Ramos (cell line): Measurements from ENCODE around the gene MSRB2.

ENCODE experiments used
- in situ Hi-C: fragments of 300-500 bp; cut with MboI; formaldehyde crosslinking; loops from one replicate; pipeline ENCODE4 v1.14.3; 2022; ENCODE audit warnings: low sequenced_read_pairs; ENCODE audit not compliant: unreplicated experiment

Gene MSRB2

DNA sequence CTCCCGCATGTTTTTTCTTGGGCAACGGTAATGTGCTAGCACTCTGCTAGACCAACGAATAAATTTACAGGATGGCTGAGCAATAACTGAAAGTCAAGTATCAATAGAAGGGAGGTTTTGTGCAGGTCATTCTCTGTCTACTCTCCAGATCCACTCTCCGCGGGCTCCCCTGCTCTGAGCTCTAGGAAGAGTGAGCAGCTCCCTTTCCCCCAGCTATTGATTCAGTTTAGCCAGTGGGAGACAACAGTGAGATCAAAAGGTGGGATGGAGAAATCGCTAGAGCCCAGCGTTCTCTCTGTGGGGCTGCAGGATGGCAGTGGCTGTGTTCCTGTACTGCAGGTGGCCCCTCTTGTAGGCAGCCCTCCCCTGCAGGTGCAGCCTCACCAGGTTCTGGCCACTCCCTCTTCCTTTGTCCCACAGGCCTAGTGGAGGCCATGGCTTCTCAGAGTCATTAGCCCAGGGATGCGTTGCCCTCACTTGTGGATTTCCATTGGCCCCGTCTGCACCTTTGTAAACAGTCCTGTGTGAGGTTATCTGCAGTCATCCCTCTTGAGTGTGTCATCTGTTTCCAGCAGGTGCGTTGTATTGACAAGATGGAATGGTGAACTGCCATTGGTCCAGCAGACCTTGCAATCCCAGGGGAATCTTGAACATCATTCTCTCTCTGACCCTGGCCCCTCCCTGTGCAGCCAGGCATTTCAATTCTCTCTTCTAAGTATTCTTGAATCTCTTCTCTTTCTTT is 11.1 kb downstream of the MSRB2 start:
- in situ Hi-C loops: no loop called here

DNA sequence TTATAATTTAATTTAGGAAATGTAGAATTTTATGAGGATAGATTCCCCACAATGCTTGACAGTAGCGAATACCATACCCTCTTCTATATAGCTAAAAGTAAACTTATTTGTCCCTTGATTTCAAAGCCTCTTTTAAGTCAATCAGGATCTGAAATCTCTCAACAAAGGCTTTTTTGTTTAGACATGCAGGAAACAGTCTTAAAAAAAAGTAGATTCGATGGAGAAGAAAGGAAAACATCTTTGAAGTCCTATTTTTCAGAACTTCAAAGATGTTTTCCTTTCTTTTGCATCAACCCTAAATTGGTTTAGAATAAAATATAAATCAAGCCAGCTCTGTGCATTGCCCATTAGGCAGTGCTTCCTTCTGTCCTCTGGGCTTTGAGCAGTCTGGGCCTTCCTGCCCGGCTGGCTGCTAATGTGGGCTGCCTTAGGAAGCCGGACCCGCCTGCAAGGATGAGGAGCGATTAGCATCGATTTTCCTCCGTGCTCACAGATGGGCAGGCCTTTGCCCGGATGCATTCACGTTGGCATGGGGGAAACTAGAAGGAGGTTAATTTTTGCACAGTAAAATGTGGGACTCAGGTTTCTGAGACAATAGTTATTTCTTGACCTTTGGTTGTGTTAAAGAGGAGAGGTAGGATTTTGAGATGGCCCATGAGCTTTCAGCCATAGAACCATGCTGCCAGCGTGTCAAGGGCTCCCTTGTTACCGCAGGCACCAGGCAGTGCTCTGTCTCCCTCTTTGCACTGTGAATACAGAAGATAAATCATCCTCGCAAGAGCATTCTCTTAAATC is 15.5 kb downstream of the MSRB2 start:
- in situ Hi-C loops: no loop called here

DNA sequence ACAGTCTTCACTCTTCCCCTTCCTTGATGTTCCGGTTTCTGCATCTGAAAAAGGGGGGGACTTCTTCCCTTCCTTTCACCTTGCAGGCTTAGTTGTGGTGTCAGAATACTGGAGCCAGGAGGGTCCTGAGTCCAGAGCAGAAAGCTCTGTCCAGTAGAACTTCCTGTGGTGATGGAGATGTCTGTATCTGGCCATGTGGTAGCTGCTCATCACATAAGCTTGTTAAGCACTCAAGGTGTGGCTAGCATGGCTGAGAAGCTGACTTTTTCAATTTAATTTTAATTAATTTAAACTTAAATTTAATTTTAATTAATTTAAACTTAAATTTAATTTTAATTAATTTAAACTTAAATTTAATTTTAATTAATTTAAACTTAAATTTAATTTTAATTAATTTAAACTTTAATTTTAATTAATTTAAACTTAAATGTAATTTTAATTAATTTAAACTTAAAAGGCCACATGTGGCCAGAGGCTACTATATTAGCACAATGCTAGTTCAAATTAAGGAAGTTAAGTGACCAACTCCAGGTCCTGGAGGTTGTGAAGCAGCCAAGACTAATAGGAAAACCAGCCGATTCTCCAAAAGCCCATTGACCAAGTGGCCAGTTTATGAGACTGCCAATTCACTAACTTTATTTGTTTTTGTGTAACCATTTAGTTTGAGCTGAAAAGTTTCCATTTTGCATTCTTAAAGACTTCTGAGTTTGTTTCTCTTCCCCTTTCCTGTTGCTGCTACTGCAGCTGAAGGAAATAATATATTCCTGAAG is 16.3 kb downstream of the MSRB2 start:
- in situ Hi-C loops: no loop called here

DNA sequence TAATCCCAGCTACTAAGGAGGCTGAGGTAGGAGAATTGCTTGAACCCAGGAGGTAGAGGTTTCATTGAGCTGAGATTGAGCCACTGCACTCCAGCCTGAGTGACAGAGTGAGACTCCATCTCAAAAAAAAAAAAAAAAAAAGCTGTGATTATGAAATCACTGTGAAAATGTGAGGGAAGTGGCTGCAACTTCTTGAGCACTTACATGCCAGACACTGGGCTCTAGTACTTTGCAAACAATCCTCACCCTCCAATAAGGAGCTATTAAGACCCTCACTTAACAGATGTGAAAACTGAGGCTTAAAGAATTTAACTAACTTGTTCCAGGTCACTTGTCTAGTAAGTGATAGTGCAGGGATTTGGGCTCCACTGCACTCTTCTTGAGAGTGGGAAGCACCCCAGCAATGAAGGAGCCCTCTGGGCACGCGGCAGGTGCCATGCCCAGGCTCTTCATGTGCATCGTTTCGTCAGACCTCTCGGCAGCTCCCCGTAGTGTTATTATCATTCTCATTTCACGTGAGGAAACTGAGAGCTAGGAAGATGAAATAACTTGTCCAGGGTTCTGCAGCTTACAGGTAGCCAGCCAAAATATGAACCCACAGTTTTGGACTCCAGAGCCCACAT is 19.0 kb downstream of the MSRB2 start:
- in situ Hi-C loops: no loop called here

DNA sequence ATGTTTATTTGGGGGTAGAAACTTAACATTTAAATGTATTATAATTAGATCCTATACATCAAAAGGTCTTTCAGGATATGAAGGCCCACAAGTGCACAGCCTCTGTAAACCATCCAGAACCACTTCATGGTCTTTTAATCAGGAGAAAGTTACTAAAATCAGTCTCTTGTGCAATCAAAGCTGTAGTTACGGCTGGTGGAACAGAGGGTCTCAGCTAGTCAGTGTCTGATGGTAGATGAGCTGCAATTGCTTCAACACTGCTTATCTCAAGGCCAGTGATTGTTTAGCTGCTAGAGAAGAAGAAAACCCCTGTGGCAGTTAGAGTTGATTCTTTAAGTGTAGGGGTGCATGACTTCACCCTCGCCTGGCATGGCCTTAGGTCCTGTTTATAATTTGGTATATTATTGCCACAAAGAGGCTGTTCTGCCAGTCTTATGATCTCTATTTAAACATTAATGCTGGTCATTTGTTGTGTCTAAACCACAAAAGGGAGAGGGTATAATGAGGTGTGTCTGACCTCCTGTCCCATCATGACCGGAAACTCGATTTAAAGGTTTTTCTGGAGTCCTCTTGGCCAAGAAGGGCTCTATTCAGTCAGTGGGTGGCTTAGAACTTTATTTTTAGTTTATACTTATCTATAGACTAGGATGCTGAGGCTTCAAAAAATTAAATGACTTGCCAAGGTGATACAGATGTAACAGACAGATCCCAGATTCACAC is 21.3 kb downstream of the MSRB2 start:
- in situ Hi-C loops: no loop called here

DNA sequence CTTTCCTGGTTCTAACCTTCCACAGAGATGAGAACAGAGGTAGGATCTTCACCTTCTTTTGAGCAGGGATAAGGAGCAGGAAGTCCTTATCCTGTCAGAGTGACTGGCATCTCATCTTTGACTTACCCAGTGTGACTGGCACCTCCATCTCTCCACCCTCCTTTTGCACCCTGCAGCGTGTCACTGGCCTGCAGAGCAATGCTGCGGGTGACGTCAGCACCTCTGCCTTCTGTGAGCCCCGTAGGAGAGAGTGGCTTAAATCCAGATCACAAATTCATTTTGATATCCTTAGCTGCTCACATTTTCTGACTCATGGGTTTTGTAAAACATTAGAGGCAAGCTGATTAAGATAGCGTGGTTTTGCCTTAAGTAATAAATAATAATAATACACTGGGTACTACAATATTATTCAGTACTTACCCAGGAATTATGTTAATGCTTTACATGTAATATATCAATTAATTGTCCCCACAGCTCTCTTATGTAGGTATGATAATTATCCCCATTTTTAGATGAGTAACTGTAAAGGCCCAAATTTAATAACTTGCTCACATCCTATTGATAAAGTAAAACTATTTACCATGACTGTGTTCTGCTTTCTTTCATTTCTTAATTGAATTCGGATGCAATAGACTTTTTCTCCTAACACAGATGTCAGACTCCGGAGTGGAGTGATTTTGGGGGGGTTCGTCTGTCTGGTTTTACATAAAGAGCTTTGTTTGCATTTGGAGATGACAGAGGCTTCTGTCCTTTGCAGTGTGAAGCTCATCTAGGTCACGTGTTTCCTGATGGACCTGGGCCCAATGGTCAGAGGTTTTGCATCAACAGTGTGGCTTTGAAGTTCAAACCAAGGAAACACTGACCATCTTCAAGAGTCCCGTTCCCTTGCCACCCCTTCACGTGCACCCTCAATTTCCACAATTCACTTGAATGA is 24.9 kb downstream of the MSRB2 start:
- in situ Hi-C loops: no loop called here

DNA sequence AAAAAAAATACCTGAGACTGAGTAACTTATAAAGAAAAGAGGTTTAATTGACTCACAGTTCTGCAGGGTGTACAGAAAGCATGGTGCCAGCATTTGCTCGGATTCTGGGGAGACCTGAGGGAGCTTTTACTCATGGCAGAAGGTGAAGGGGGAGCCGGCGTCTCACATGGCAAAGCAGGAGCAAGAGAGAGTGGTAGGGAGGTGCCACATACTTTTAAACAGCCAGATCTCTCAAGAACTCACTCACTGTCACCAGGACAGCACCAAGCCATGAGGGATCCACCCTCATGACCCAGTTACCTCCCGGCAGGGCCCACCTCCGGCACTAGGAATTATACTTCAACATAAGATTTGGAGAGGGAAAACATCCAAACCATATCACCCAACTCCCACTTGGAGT is 25.8 kb downstream of the MSRB2 start:
- in situ Hi-C loops: no loop called here

DNA sequence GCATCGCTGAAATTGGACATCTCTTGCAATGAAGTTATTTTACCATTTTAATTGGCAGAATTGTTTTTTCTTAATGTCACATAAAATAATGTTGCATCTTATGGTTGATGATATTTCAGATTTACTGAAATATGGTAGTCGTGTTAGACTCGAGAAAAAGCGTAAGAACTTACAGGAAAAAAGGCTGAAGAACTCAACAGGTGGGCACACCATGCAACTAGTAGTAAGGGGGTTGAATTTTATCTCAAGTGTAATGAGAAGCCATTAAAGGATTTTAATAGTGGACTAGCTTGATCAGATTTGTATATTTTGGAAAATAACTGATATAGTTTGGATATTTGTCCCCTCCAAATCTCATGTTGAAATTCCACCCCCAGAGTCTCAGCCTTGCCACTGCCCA is 41.1 kb downstream of the MSRB2 start:
- in situ Hi-C loops: no loop called here

DNA sequence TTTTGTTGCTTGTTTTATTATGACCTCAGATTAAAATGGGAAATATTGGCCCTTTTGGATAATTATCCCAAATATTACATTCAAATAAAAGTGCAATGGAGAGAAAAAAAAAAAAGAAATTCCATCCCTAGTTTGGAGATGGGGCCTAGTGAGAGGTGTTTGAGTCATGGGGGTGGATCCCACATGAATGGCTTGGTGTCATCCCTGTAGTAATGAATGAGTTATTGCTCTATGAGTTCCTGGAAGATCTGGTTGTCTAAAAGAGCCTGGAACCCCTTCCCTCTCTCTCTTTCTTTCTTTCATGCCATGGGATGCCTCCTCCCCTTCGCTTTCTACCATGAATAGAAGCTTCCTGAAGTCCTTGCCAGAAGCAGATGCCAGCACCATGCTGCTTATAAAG is 44.3 kb downstream of the MSRB2 start:
- in situ Hi-C loops: no loop called here

DNA sequence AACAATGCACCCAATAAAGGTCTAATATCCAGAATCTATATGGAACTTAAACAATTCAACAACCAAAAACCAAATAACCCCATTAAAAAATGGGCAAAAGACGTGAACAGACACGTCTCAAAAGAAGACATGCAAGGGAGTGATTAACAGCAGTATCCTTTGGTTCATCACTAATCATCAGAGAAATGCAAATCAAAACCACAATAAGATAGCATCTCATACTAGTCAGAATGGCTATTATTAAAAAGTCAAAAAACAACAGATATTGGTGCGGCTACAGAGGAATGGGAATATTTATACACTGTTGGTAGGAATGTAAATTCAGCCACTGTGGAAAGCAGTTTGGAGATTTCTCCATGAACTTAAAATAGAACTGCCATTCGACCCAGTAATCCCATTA is 46.6 kb downstream of the MSRB2 start:
- in situ Hi-C loops: no loop called here

DNA sequence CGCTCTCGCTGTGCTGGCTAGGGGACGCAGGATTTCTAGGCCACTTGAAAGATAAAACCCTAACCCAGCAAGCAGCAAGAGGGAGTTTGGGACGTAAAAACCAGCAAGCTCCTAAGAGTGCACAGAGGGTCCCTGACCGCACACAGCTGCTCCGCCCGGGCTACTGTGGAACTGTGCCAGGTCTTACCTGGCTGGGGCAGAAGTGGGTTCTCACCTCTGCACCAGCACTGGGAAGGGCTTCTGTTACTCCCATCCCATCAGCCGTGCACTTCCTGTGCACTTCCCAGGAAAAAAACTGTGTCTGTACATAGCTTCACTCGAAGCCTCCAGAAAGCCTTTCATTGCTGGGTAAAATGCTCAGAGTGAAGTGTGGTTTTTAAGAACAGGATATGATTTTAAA is 50.9 kb downstream of the MSRB2 start:
- in situ Hi-C loops: no loop called here

DNA sequence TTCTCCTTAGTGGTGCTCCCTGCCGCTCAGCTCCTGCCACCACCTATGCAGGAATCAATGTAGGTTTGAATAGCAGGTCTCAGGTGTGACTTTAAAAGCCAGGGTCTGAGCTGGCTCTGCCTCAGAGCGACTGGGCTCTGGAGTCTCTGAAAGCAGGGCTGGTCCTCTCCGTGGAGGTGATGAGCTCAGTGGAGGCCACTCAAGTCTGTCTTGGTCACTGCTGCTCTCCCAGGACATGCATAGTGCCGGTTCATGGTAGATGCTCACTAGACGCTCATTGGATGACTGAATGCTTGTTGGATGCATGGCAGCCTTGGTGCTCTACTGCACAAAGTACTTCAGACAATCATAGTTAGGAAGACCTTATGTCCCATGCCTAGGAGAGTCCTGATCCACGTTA is 51.7 kb downstream of the MSRB2 start:
- in situ Hi-C loops: no loop called here

DNA sequence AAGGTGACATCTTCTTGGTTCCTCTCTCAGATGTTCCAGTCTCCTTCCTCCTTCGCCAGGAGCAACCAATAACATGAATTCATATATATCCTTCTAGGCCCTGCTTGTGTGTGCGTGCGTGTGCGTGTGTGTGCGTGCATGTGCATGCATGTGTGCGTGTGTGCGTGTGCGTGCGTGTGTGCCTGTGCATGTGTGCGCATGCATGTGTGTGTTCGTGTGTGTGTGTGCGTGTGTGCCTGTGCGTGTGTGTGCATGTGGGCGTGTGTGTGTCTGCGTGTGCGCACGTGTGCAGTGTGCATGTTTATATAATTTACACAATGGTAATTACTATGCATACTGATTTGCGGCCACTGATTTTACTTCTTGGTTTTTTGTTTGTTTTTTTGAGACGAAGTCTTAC is 52.8 kb downstream of the MSRB2 start:
- in situ Hi-C loops: no loop called here

DNA sequence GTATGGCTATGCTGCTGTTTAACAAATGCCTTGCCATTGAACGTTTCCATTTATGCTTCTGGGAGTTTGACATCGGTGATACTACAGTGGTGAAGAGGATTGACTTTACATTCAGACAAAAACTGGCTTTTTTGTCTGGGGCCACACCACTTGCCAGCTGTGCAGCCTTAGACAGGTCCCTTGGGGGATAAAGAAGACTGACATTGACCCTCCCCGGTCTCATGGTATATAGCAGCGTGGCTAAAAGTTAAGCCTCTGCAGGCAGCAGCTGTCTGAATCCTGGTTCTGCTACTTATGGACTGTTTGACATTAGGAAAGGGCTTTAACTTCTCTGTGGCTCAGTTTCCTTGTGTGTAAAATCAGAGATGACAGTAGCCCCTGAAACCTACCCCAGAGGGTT is 54.7 kb downstream of the MSRB2 start:
- in situ Hi-C loops: no loop called here

DNA sequence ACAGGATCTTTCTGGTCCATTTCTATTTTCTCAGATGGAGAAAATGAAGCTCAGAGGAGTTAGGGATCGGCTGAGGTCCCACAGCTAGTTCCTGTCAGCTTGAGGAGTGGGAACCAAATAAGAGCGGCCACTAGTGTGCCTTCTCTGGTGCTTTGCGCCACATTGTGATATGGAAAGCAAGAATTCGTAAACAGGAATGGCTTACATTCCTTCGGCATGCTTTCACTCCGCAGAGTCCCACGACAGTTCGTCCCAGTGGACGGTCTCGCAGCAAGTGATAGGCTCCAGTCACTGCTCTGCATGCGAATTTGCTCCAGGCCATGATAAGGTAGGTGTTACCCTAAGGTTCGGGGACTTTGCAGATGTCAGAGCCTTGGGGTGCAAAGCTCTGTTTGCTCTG is 55.2 kb downstream of the MSRB2 start:
- in situ Hi-C loops: no loop called here

DNA sequence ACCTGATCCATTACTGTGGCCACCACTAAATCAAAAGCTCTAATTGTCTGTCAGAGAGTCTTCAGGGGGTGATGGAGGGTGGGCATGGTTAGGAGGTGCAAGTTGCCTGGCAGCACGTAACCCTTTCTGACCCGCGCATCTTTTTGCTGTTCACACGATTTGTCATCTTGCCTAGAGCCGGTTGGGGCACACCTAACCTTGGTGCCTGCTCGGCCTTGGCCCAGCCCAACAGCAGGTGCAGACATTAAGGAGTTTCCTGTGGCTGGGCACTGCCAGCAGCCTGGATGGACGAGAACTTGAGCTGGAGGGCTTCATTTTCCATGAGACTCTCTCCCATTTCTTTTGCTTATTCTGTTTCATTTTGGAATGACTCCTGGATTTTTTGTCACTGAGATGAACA is 55.7 kb downstream of the MSRB2 start:
- in situ Hi-C loops: no loop called here

DNA sequence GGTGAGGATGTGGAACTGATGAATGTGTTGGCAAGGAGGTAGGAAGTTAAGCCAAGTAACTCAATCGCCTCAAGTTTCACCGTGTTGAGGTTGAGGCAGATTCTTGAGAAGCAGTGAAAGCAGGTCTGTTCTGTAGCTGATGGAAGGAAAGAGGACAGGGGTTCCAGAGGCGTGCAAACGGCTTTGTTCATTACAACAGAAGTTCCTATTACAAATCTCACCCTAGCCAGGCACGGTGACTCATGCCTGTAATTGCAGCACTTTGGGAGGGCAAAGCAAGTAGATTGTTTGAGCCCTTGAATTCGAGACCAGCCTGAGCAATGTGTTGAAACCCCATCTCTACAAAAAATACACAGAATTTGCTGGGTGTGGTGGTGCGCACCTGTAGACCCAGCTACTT is 59.8 kb downstream of the MSRB2 start:
- in situ Hi-C loops: no loop called here

DNA sequence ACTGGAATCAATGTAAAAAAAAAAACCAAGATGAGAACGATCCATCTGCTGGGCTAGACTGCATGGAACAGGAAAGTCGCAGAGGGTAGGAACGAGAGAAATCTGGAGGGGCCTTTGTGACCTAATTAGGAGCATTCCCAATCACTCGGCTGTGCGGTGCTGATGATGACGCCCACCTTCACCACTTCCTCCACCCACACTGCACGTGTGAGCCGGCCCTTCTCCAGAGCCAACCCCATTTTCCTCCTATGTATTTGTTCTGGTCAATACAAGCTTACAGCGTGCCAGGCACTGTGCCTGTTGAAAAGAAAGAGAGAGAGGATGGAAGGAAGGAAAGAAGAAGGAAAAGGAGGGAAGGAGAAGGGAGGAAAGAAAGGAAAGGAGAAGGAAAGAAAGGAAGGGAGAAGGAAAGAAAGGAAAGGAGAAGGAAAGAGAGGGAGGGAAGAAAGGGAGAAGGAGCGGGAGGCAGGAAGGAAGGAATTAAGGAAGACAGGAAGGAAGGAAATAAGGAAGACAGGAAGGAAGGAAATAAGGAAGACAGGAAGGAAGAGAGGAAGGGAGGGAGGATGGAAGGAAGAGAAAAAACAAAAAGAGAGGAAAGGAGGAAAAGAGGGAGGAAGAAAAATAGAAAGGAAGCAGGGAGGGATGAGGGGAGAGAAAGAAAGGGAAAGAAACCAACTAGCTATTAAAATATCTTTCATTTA is 61.2 kb downstream of the MSRB2 start:
- in situ Hi-C loops: no loop called here
